SK-N-SH (cell line): ENCODE data around the gene ERC1. TPM values are rescaled to one million over a fixed set of nuclear protein-coding genes. Genes with fewer than 3 reads are reported as not detected.

Source experiments
- CTCF ChIA-PET: fragments of 300-600, 350-600 bp; formaldehyde crosslinking; extraction: SDS; loops from one replicate; lab custom pipeline; 2021; lab: Yijun Ruan, JAX
- POLR2A ChIA-PET: fragments of 350-600 bp; sonication (Branson Sonifier 250); formaldehyde crosslinking; extraction: SDS; loops from one replicate; lab custom pipeline; 2020; ENCODE audit warnings: antibody characterized with exemption, inconsistent platforms; lab: Yijun Ruan, JAX
- DNase-seq: peaks from one replicate; pipeline ENCODE4 v3.0.0; 2012
- H2AFZ ChIP-seq: fragments of 200-600 bp; sonication (generic); 2 replicates; pipeline ENCODE4 v1.8.1; 2016; ENCODE audit warnings: antibody characterized with exemption, mild to moderate bottlenecking, low read depth
- H3F3A ChIP-seq: fragments of 200-600 bp; sonication (generic); replicated peaks from 2 replicates; pipeline ENCODE3; 2016; ENCODE audit warnings: antibody characterized with exemption, mild to moderate bottlenecking; ENCODE audit not compliant: insufficient read depth
- H3K27ac ChIP-seq, 2 experiments: fragments of 200-500 bp in 1 of 2; fragments of 200-600 bp in 1 of 2; sonication (Bioruptor generic) in 1 of 2; sonication (generic), shearing (Covaris generic) in 1 of 2; 2 replicates each; pipeline versions ENCODE4 v1.5.1 to v1.6.1; 2014 to 2016; ENCODE audit warnings: low read depth in 2 of 2, inconsistent platforms in 1 of 2, low read length in 1 of 2, mild to moderate bottlenecking in 1 of 2, mixed read lengths in 1 of 2
- H3K27me3 ChIP-seq: fragments of 200-600 bp; sonication (generic), shearing (Covaris generic); 2 replicates; pipeline ENCODE4 v1.6.1; 2016; ENCODE audit warnings: mixed run types; ENCODE audit not compliant: insufficient read depth
- H3K36me3 ChIP-seq, 2 experiments: fragments of 200-500 bp in 1 of 2; fragments of 200-600 bp in 1 of 2; sonication (Bioruptor generic) in 1 of 2; sonication (generic) in 1 of 2; replicated peaks in 1 of 2; 2 replicates each; pipeline versions ENCODE3 to v1.5.1; 2014 to 2016; ENCODE audit warnings: low read length in 1 of 2, mild to moderate bottlenecking in 1 of 2; ENCODE audit not compliant: insufficient read depth in 2 of 2, control insufficient read depth in 1 of 2
- H3K4me1 ChIP-seq, 2 experiments: fragments of 200-500 bp in 1 of 2; fragments of 200-600 bp in 1 of 2; sonication (Bioruptor generic) in 1 of 2; sonication (generic), shearing (Covaris generic) in 1 of 2; 2 replicates each; pipeline versions ENCODE4 v1.5.1 to v1.6.1; 2014 to 2016; ENCODE audit warnings: low read depth in 1 of 2, low read length in 1 of 2, mixed run types in 1 of 2; ENCODE audit not compliant: insufficient read depth in 2 of 2, control insufficient read depth in 1 of 2
- H3K4me2 ChIP-seq: fragments of 200-600 bp; sonication (generic), shearing (Covaris generic); 2 replicates; pipeline ENCODE4 v1.6.1; 2017; ENCODE audit warnings: mixed run types
- H3K4me3 ChIP-seq, 2 experiments: fragments of 200-500 bp in 1 of 2; fragments of 200-600 bp in 1 of 2; sonication (Bioruptor generic) in 1 of 2; sonication (generic), shearing (Covaris generic) in 1 of 2; 2 replicates each; pipeline versions ENCODE4 v1.5.1 to v1.8.1; 2014 to 2016; ENCODE audit warnings: low read depth in 2 of 2, inconsistent platforms in 1 of 2, low read length in 1 of 2, mild to moderate bottlenecking in 1 of 2, mixed read lengths in 1 of 2, moderate library complexity in 1 of 2
- H3K79me2 ChIP-seq: fragments of 200-600 bp; sonication (generic); 2 replicates; pipeline ENCODE4 v1.8.1; 2017; ENCODE audit warnings: mild to moderate bottlenecking; ENCODE audit not compliant: insufficient read depth
- H3K9ac ChIP-seq: fragments of 200-600 bp; sonication (generic); 2 replicates; pipeline ENCODE4 v1.6.1; 2017; ENCODE audit warnings: mixed run types
- H3K9me2 ChIP-seq: fragments of 200-600 bp; sonication (generic); 2 replicates; pipeline ENCODE4 v1.6.1; 2017; ENCODE audit warnings: mixed run types
- H3K9me3 ChIP-seq: fragments of 200-600 bp; sonication (generic); 2 replicates; pipeline ENCODE4 v1.6.1; 2017; ENCODE audit warnings: mixed run types, mild to moderate bottlenecking, moderate library complexity
- H4K20me1 ChIP-seq: fragments of 200-600 bp; sonication (generic); 2 replicates; pipeline ENCODE4 v1.6.1; 2017; ENCODE audit warnings: mild to moderate bottlenecking, mixed run types; ENCODE audit not compliant: insufficient read depth
- CHD2 ChIP-seq: fragments of 150-350 bp; IDR thresholded peaks from 2 replicates; pipeline ENCODE4 v1.6.1; 2018; ENCODE audit warnings: low read length; ENCODE audit not compliant: partially characterized antibody
- EP300 ChIP-seq, 2 experiments: IDR thresholded peaks; 2 replicates each; pipeline versions ENCODE4 v1.4.0 to v1.6.1; 2012; ENCODE audit warnings: borderline replicate concordance in 1 of 2, low read depth in 1 of 2, low read length in 1 of 2
- EZH2phosphoT487 ChIP-seq: fragments of 200-600 bp; sonication (generic); IDR thresholded peaks from 2 replicates; pipeline ENCODE4 v1.6.1; 2017; ENCODE audit warnings: low read depth, mixed run types, mild to moderate bottlenecking, antibody characterized with exemption, moderate library complexity, borderline replicate concordance
- FOSL2 ChIP-seq: IDR thresholded peaks from 2 replicates; pipeline ENCODE4 v1.4.0; 2012; ENCODE audit warnings: low read depth, mild to moderate bottlenecking, moderate library complexity, borderline replicate concordance
- MEF2A ChIP-seq: IDR thresholded peaks from 2 replicates; pipeline ENCODE4 v1.4.0; 2012; ENCODE audit warnings: low read depth, borderline replicate concordance
- REST ChIP-seq: IDR thresholded peaks from 2 replicates; pipeline ENCODE4 v1.6.1; 2012; ENCODE audit warnings: mild to moderate bottlenecking, low read depth, low read length, moderate library complexity
- WGBS: methylation state at CpG from one replicate; pipeline ENCODE4 v1.1.6; 2017; ENCODE audit warnings: low lambda C conversion rate; 5-methylcytosine and 5-hydroxymethylcytosine counted together
- polyA plus RNA-seq, 3 experiments: library from polyadenylated mRNA; depleted of rRNA; stranded (reverse); fragments of >200 nt; gene quantifications; 2 replicates each; pipeline ENCODE4 v1.2.3, GENCODE V29; 2012
- TF ChIP-seq, protein P1 (sequence below): IDR thresholded peaks from 2 replicates; pipeline ENCODE4 v1.4.0; 2012; ENCODE audit warnings: low read depth, borderline replicate concordance
- TF ChIP-seq, protein P2 (sequence below): IDR thresholded peaks from 2 replicates; pipeline ENCODE4 v1.4.0; 2012; ENCODE audit warnings: low read depth

ERC1 gene
- polyA plus RNA-seq, 1 of the 3 experiments (the other 2 are of a cell fraction) = 7.5 TPM

GRCh38 chr12:991350-992333, 619 bp downstream of the ERC1 start:
- Histone ChIP-seq H3K9me2 (no peaks in the 10 kb centered on the region), H3K9ac (peak overlapping the region; percentile 77), H3K27me3 (no peaks in the 10 kb centered on the region), H3K4me3 (peak overlapping the region; percentile 66 to 85), H3K4me2 (peak overlapping the region; percentile 93), H4K20me1 (peaks cover 20% of the 10 kb centered on the region)
- TF ChIP-seq FOSL2 (no peak), EP300 (IDR thresholded peaks at IDR 0.05; ENCODE audit: borderline replicate concordance in 1 of 2, low read depth in 1 of 2, low read length in 1 of 2) (0 out of 4 replicates have a peak, but pooled peaks of 1 of the 2 experiments have one; percentile 10), CHD2 (peak; percentile 21)
- TF ChIP-seq, all 33 proteins: peak for 2
- Histone ChIP-seq H3F3A (peaks cover 23% of the 10 kb centered on the region), H3K36me3 (peaks cover 0 to 6% of the 10 kb centered on the region in 2 experiments), H3K27ac (peak overlapping the region; percentile 96 to 98), H3K9me3 (no peaks in the 10 kb centered on the region), H2AFZ (peak overlapping the region; percentile 49), H3K79me2 (peaks cover 75% of the 10 kb centered on the region), H3K4me1 (peaks cover 17 to 19% of the 10 kb centered on the region in 2 experiments; a peak in 3 of 4 replicates)
- CTCF ChIA-PET = interaction anchor here (0.7 to 1.4 kb wide), 9 partner anchors 42 to 615 kb away, joined by 3 to 7 read pairs (median 3); partner anchors contain the start of gene RAD52
- DNase-seq = peak; percentile 89
- WGBS = 15% methylated on average over 20 of the region's 48 CpGs
- POLR2A ChIA-PET = interaction anchor here (0.6 to 1.5 kb wide), 3 partner anchors 42 to 101 kb away, joined by 3 to 4 read pairs (median 3); partner anchors contain the start of gene RAD52

- Histone ChIP-seq H3K9me3 (no peaks in the 10 kb centered on the region), H3K79me2 (peaks cover 85% of the 10 kb centered on the region), H3K4me1 (peaks cover 17 to 19% of the 10 kb centered on the region in 2 experiments; a peak in 3 of 4 replicates), H3K9ac (no peak overlapping the region), H3K4me2 (peak overlapping the region; percentile 93), H3K4me3 (peak overlapping the region; percentile 66 to 85; a peak in 3 of 4 replicates), H3K27me3 (no peaks in the 10 kb centered on the region), H2AFZ (no peak overlapping the region), H4K20me1 (peaks cover 27% of the 10 kb centered on the region), H3F3A (peaks cover 26% of the 10 kb centered on the region), H3K27ac (peak overlapping the region in 1 of 2 experiments; percentile 98; a peak in 1 of 4 replicates), H3K9me2 (no peaks in the 10 kb centered on the region), H3K36me3 (peaks cover 0 to 6% of the 10 kb centered on the region in 2 experiments)
- ChIA-PET CTCF (interaction anchor here (0.6 to 1.7 kb wide), 5 partner anchors 24 to 550 kb away, joined by 3 to 4 read pairs (median 3); partner anchors contain the start of gene RAD52), POLR2A (no interaction called here)
- WGBS = 14% methylated on average over 1 of the region's 1 CpG
- TF ChIP-seq EZH2phosphoT487 (no peak), MEF2A (no peak), REST (no peak)
- TF ChIP-seq, protein P1, sequence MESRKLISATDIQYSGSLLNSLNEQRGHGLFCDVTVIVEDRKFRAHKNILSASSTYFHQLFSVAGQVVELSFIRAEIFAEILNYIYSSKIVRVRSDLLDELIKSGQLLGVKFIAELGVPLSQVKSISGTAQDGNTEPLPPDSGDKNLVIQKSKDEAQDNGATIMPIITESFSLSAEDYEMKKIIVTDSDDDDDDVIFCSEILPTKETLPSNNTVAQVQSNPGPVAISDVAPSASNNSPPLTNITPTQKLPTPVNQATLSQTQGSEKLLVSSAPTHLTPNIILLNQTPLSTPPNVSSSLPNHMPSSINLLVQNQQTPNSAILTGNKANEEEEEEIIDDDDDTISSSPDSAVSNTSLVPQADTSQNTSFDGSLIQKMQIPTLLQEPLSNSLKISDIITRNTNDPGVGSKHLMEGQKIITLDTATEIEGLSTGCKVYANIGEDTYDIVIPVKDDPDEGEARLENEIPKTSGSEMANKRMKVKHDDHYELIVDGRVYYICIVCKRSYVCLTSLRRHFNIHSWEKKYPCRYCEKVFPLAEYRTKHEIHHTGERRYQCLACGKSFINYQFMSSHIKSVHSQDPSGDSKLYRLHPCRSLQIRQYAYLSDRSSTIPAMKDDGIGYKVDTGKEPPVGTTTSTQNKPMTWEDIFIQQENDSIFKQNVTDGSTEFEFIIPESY = no peak
- TF ChIP-seq, protein P2, sequence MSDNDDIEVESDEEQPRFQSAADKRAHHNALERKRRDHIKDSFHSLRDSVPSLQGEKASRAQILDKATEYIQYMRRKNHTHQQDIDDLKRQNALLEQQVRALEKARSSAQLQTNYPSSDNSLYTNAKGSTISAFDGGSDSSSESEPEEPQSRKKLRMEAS = no peak
- no peak for DNase-seq
These were observed 1.6 kb downstream of the ERC1 start for GRCh38 chr12:992647-993046.
